RWPE2 (cell line): ENCODE data around the gene TRIM44.

Experiments
- ATAC-seq: fragments of 200-7000 bp; cut with Tn5 transposase; 3 replicates; pipeline ENCODE4 v1.9.1; 2021; ENCODE audit warnings: low read depth
- DNase-seq: peaks from one replicate; pipeline ENCODE4 v3.0.0-alpha.2; 2020; ENCODE audit warnings: low spot score
- H3K27ac ChIP-seq: fragments of 450-650 bp; 2 replicates; pipeline ENCODE4 v1.5.1; 2017; ENCODE audit warnings: mild to moderate bottlenecking; ENCODE audit not compliant: poor library complexity, severe bottlenecking
- H3K27me3 ChIP-seq: fragments of 250-450 bp; sonication (Bioruptor Pico); 2 replicates; pipeline ENCODE4 v1.5.1; 2021; ENCODE audit warnings: mild to moderate bottlenecking, moderate library complexity; ENCODE audit not compliant: insufficient read depth, poor library complexity, severe bottlenecking
- H3K36me3 ChIP-seq: fragments of 250-450 bp; sonication (Bioruptor Pico); 2 replicates; pipeline ENCODE4 v1.5.1; 2020; ENCODE audit warnings: low read depth, mild to moderate bottlenecking, moderate library complexity
- H3K4me1 ChIP-seq: fragments of 250-450 bp; sonication (Bioruptor Pico); 2 replicates; pipeline ENCODE4 v1.5.1; 2021; ENCODE audit warnings: mild to moderate bottlenecking, moderate library complexity; ENCODE audit not compliant: insufficient read depth, poor library complexity, severe bottlenecking
- H3K4me3 ChIP-seq: fragments of 250-450 bp; sonication (Bioruptor Pico); 2 replicates; pipeline ENCODE4 v1.5.1; 2021; ENCODE audit warnings: mild to moderate bottlenecking, moderate library complexity; ENCODE audit not compliant: severe bottlenecking
- H3K9me3 ChIP-seq: fragments of 250-450 bp; sonication (Bioruptor Pico); 2 replicates; pipeline ENCODE4 v1.5.1; 2021; ENCODE audit warnings: mild to moderate bottlenecking, moderate library complexity; ENCODE audit not compliant: severe bottlenecking
- TF ChIP-seq, protein P1 (sequence below): fragments of 450-650 bp; IDR thresholded peaks from one replicate; pipeline ENCODE4 v1.5.1; 2017; ENCODE audit warnings: mild to moderate bottlenecking, moderate library complexity; ENCODE audit not compliant: poor library complexity, severe bottlenecking

TRIM44 gene

DNA sequence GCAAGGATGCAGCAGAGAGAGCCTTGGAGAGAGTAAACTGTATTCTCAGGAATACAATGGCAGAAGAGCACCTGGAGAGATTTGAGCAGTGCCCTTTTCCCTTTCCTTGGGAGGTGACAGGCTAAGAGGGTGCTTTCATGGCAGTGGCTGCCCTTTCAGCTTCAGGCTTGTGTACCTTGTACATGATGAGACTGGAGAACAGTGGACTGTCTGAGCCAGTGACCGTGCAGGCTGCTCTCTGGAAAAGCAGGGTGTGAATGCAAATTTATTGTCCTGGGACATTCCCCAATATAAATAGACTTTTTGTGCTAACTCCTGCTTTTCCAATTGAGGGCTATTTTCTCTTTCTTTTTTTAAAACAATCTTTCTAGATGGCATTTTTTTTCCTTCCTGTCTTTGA, 99.3 kb downstream of the TRIM44 start:
- no peaks in the 10 kb centered on the region for H3K36me3 ChIP-seq
- ATAC-seq (no peak), DNase-seq (no peak)
- H3K27me3 ChIP-seq: no peaks in the 10 kb centered on the region
- no peaks in the 10 kb centered on the region for H3K9me3 ChIP-seq
- no peaks in the 10 kb centered on the region for H3K4me1 ChIP-seq
- no peak overlapping the region for H3K4me3 ChIP-seq
- H3K27ac ChIP-seq: no peak overlapping the region
- TF ChIP-seq, protein P1, sequence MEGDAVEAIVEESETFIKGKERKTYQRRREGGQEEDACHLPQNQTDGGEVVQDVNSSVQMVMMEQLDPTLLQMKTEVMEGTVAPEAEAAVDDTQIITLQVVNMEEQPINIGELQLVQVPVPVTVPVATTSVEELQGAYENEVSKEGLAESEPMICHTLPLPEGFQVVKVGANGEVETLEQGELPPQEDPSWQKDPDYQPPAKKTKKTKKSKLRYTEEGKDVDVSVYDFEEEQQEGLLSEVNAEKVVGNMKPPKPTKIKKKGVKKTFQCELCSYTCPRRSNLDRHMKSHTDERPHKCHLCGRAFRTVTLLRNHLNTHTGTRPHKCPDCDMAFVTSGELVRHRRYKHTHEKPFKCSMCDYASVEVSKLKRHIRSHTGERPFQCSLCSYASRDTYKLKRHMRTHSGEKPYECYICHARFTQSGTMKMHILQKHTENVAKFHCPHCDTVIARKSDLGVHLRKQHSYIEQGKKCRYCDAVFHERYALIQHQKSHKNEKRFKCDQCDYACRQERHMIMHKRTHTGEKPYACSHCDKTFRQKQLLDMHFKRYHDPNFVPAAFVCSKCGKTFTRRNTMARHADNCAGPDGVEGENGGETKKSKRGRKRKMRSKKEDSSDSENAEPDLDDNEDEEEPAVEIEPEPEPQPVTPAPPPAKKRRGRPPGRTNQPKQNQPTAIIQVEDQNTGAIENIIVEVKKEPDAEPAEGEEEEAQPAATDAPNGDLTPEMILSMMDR: no peak

DNA sequence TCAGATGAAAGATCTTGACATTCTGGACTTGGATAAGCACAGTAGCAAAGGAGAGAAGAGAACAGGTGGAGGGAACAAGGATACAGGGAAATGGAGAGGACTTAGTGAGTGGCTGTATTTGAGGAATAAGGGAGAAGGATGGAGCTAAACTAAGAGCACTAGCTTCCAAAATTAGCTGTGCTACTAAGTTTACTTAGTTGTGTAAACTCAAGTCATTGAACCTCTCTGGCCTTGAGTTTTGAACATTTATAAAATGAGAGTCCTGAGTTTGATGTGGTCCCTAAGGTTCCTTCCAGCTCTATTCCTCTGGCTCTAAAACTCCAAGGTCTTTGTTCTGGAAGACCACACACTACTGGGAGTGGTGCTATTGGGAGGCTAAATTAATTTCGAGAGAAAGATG, 100.7 kb downstream of the TRIM44 start:
- no peaks in the 10 kb centered on the region for H3K9me3 ChIP-seq
- TF ChIP-seq, protein P1: no peak

DNA sequence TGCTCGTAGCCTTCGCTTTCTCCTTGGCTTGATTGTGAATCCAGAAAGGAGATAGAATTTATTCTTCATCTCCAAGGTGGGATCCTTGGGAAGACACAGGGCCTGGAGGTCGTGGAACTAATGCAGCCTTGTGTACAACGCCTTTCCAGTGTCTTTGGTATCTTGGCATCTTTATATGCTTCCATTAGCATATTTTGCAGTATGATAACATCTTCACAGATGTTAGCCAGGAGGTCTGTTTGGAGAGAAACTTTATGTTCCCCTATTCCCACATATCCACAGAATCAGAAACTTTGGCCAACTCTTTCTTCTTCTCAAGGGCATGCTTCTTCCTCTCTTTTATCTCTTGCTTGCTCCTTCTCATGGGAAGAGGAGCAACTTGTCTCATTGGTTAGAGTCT, 101.2 kb downstream of the TRIM44 start:
- Histone ChIP-seq H3K27ac (no peak overlapping the region), H3K9me3 (no peaks in the 10 kb centered on the region), H3K36me3 (no peaks in the 10 kb centered on the region), H3K4me3 (no peak overlapping the region), H3K27me3 (no peaks in the 10 kb centered on the region), H3K4me1 (no peaks in the 10 kb centered on the region)
- ATAC-seq (no peak), DNase-seq (no peak)
- TF ChIP-seq, protein P1: no peak

More for the DNA sequence above, 100.7 kb downstream of the TRIM44 start:
- no peak overlapping the region for H3K4me3 ChIP-seq
- H3K36me3 ChIP-seq: no peaks in the 10 kb centered on the region
- ATAC-seq: no peak
- H3K27me3 ChIP-seq: no peaks in the 10 kb centered on the region
- H3K4me1 ChIP-seq: no peaks in the 10 kb centered on the region
- DNase-seq: no peak
- H3K27ac ChIP-seq: no peak overlapping the region

DNA sequence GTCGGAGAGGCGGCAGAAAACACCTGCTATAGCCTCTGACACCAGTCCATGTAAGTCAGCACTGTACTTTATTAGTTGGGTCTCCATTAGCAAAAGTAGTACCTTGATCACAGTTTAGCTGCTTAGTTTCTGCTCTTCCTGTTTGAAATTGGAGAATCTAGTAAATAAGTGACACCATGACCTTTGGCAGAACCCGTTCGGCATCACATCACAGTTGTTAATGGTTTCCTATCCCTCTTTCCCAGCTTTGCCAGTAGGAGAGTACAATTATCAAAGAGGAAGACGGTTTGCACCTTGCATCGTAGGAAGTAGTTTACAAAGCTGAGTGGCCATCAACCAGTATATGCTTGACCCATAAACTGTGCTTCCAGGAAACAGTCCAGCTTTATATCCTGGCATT, 101.8 kb downstream of the TRIM44 start:
- ATAC-seq: no peak
- H3K36me3 ChIP-seq: no peaks in the 10 kb centered on the region
- no peak overlapping the region for H3K27ac ChIP-seq
- no peak overlapping the region for H3K4me3 ChIP-seq
- no peak for DNase-seq
- TF ChIP-seq, protein P1: no peak
- H3K4me1 ChIP-seq: no peaks in the 10 kb centered on the region
- H3K9me3 ChIP-seq: no peaks in the 10 kb centered on the region
- no peaks in the 10 kb centered on the region for H3K27me3 ChIP-seq

DNA sequence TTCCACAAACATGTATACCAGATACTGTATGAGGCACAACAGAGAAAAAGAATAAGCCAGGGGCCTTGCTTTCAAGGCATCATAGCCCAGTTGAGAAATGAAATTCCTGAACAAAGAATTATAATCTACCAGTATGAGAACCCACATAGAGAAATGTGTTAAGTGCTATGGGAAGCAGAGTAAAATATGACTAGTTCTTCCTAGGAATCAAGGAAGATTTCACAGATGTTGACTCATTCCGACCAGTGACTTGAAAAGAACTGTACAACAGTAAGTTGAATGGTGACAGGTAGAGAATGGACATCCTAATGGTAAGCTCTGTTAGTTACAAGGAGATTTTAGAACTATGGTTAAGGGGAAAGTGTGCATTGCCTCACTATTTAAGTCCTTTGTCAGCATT, 102.6 kb downstream of the TRIM44 start:
- no peaks in the 10 kb centered on the region for H3K36me3 ChIP-seq
- TF ChIP-seq, protein P1: no peak

More for the DNA sequence above, 102.6 kb downstream of the TRIM44 start:
- DNase-seq (no peak), ATAC-seq (peak; percentile 27; the same call in 1 of the 3 replicates)
- Histone ChIP-seq H3K9me3 (no peaks in the 10 kb centered on the region), H3K27me3 (no peaks in the 10 kb centered on the region), H3K27ac (no peak overlapping the region), H3K4me3 (no peak overlapping the region), H3K4me1 (no peaks in the 10 kb centered on the region)
